ENCODE measurements around the gene DOK5.
"Not testable (repeated sequence)": the region's sequence is repeated elsewhere in the genome, so short reads cannot be mapped to it uniquely, and the experiment has no call there.

DOK5 gene

GRCh38 chr20:54473340-54473739, 2.1 kb upstream of the DOK5 start:
- DNase-seq: no peak

- DNase-seq: no peak
Observed at GRCh38 chr20:54474046-54474445, 1.3 kb upstream of the DOK5 start.

GRCh38 chr20:54474866-54475265, 527 bp upstream of the DOK5 start:
- no peak for DNase-seq

- no peak for DNase-seq
Observed at GRCh38 chr20:54476169-54477009, 996 bp downstream of the DOK5 start.

- no peak for DNase-seq
Observed at GRCh38 chr20:54477191-54477955, 2.0 kb downstream of the DOK5 start.

- DNase-seq: peak; percentile 27 to 30
Observed at GRCh38 chr20:54479138-54479906, 3.9 kb downstream of the DOK5 start.

GRCh38 chr20:54479937-54480336, 4.5 kb downstream of the DOK5 start:
- not testable (repeated sequence) for DNase-seq

GRCh38 chr20:54481442-54481841, 6.0 kb downstream of the DOK5 start:
- DNase-seq: no peak

GRCh38 chr20:54485631-54486030, 10.2 kb downstream of the DOK5 start:
- no peak for DNase-seq

- DNase-seq: no peak
Observed at GRCh38 chr20:54486585-54486984, 11.2 kb downstream of the DOK5 start.

- DNase-seq: no peak
Observed at GRCh38 chr20:54488442-54488841, 13.0 kb downstream of the DOK5 start.

GRCh38 chr20:54491506-54491905, 16.1 kb downstream of the DOK5 start:
- DNase-seq: no peak

GRCh38 chr20:54494303-54495006, 19.1 kb downstream of the DOK5 start:
- DNase-seq: no peak

- no peak for DNase-seq
Observed at GRCh38 chr20:54497931-54498718, 22.7 kb downstream of the DOK5 start.

- no peak for DNase-seq
Observed at GRCh38 chr20:54499111-54499510, 23.7 kb downstream of the DOK5 start.

GRCh38 chr20:54502179-54502578, 26.8 kb downstream of the DOK5 start:
- DNase-seq: no peak

- DNase-seq: no peak
Observed at GRCh38 chr20:54506643-54507042, 31.2 kb downstream of the DOK5 start.

GRCh38 chr20:54510541-54511129, 35.2 kb downstream of the DOK5 start:
- no peak for DNase-seq

- DNase-seq: no peak
Observed at GRCh38 chr20:54512694-54513093, 37.3 kb downstream of the DOK5 start.

- no peak for DNase-seq
Observed at GRCh38 chr20:54514028-54514607, 38.7 kb downstream of the DOK5 start.

All from SHP77 (cell line).